ENCODE measurements around the gene CCN6.

DNA sequence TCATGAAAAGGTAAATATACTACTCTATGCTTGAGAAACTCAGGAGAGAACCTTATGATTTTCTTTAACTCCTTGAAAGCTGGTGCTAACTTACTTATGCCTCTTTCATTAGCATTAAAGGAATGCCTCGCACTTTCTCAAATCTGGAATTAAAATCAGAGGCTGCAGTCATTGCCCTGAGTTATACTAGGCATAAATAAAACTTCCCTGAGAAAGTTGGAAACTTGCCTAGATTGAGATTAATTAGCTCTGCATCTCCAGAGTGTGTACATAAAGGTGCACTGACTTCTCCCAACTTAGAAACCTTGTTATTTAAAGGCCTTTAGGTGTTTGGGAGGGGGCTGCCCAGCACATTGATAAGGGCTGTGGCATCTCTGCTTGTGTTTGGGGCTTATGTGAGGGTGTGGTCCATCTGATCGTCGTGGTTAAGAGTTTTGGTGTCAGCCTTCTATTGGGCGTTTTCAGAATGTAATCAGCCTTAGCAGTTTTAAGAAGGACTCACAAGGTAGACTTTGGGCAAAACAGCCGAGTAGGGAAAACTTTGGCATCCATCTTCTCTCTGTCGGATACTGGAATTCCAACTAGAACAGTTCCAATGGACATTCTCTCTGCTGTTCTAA, 32.1 kb upstream of the CCN6 start:
- TF ChIP-seq SP1 (IDR thresholded peaks at IDR 0.05) = no peak
- no peak for TF ChIP-seq NFRKB (IDR thresholded peaks at IDR 0.05)
- TF ChIP-seq LEF1 (IDR thresholded peaks at IDR 0.05; ENCODE audit: borderline replicate concordance) = no peak
- TF ChIP-seq L3MBTL2 (conservative IDR thresholded peaks at IDR 0.05) = no peak
- TF ChIP-seq HDGF (IDR thresholded peaks at IDR 0.05; ENCODE audit: borderline replicate concordance) = no peak
- no peak for TF ChIP-seq BHLHE40 (IDR thresholded peaks at IDR 0.05; ENCODE audit: borderline replicate concordance)
- no peak for TF ChIP-seq SUZ12 (IDR thresholded peaks at IDR 0.05)
- TF ChIP-seq CTBP1 (IDR thresholded peaks at IDR 0.05; ENCODE audit: borderline replicate concordance) = no peak
- no peak for TF ChIP-seq FOXM1 (IDR thresholded peaks at IDR 0.05; ENCODE audit: borderline replicate concordance)

Measured in HEK293T (cell line).